GM19193 (cell line): ENCODE measurements around the gene HIPK3.

Experiments
- POLR2A ChIP-seq: IDR thresholded peaks from 4 replicates; pipeline ENCODE4 v1.6.1; 2011; ENCODE audit not compliant: insufficient read depth, insufficient read length; ENCODE audit errors: extremely low read depth

The HIPK3 gene

GRCh38 chr11:33273656-33274055, 16.5 kb downstream of the HIPK3 start:
- no peak for TF ChIP-seq POLR2A

- no peak for TF ChIP-seq POLR2A
Observed at GRCh38 chr11:33280411-33280810, 23.2 kb downstream of the HIPK3 start.

DNA sequence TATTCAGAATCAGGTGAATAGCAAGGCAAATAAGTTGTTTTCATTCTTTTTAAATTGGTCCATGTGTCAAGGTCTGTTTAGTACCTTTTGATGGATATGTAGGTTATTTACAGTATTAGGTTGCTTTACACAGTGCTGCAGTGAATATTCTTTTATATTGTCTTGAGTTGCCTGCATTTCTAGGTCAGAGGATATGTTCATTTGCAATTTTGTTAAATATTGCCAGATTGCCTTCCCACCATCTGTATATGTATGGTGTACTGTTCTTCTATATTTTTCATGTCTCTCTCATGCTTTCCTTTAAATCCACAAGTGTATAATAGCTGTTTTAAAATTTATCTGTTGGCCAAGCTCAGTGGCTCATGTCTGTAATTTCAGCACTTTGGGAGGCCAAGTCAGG, 24.6 kb downstream of the HIPK3 start:
- no peak for TF ChIP-seq POLR2A

DNA sequence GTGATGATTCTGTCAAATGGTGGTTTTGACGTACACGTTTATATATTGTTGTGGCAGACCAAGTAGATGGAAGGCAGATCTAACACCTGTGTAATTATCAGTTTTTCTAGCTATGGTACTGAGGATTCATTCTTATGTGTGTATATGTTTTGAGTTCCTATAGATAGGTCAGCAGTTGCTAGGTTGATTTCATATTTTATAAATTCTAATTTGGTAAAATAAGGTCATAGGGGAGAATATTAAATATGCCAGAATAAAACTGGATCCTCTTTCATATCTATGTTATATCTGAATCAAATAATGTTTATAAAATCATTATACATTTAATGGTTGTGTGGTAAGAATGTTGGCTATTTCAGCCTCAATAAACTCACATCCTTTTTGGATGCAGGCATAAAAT, 27.6 kb downstream of the HIPK3 start:
- no peak for TF ChIP-seq POLR2A

DNA sequence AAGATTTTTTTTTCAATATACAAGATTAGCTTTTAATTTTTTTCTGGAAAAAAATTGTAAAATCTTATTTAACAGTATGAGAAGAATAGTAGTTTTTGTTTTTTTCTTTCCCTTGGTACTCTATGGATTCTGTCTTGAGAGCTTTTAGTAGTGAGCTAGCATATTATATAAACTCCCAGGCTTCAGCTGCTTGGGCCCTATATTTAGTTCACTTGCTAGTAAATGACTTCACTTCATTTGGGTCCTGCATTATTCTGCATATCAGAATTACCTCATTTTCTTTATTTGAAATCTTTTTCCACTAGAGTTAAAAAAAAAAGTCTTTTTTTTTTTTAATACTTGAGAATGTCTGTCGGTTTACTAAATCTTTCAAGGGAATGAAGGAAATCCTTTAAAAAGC, 33.1 kb downstream of the HIPK3 start:
- no peak for TF ChIP-seq POLR2A

- TF ChIP-seq POLR2A = no peak
Observed at GRCh38 chr11:33291004-33291777, 34.0 kb downstream of the HIPK3 start.

DNA sequence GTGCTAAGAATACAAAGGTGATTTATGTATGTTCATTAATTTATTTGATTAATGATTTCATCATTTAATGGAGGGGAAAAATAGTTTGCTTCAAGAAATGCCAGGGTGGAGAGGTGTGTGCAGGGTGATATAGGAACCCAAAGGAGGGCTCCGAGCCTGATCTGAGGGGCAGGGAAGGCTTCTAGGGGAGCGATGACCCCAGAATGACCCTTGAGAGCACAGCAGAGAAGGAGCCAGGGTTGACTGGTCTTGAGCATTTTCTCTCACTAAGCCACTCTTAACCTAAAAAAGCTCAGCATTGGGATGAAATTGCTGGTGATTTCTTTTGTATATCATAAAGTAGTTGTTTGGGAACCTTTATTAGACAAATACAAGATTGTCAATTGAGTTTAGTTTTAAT, 35.1 kb downstream of the HIPK3 start:
- TF ChIP-seq POLR2A = no peak

DNA sequence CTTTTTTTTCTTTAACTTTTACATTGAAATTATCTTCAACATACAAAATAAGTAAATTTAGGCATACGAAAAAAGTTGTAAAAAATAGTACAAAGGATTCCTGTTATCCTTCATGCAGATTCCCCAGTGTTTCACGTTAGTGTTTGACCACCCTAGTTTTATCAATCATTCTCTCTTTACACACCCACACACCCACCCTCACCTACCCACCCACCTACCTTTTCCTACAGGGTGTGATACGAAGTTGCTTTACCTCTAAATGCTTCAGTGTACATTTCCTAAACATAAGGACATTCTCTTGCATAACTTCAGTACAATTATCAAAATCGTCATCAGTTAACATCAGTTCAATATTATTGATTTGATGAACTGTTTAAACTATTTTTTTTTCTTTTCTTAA, 37.0 kb downstream of the HIPK3 start:
- TF ChIP-seq POLR2A = no peak

DNA sequence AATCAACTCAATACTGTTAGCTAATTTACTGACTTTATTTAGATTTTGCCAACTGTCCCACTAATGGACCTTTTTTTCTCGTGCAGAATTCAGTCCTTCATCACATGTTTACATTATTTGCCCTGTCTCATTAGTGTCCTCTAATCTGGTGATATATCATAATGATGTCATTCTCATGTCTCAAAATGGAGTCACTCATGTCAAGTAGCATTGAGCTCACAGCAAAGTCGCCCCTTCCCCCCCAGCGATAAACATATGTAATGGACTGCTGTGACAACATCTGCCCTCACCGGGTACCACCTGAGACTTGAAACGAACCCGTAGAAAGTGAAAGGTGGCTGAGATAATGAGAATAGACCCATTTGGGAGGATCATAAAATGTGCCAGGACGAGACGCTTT, 37.6 kb downstream of the HIPK3 start:
- TF ChIP-seq POLR2A = no peak

DNA sequence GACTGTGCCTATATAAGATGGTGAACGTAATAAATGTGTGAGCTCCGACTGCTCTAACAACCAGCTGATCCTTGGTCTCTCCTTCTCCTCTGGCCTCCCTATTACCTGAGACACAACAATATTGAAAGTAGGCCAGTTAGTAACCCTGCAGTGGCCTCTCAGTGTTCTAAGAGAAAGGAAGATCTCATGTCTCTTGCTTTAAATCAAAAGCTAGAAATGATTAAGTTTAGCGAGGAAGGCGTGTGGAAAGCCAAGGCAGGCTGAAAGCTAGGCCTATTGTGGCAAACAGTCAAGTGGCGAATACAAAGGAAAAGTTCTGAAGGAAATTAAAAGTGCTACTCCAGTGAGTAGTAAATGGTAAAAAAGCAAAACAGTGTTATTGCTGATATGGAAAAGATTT, 39.5 kb downstream of the HIPK3 start:
- no peak for TF ChIP-seq POLR2A

- no peak for TF ChIP-seq POLR2A
Observed at GRCh38 chr11:33303541-33303940, 46.4 kb downstream of the HIPK3 start.

DNA sequence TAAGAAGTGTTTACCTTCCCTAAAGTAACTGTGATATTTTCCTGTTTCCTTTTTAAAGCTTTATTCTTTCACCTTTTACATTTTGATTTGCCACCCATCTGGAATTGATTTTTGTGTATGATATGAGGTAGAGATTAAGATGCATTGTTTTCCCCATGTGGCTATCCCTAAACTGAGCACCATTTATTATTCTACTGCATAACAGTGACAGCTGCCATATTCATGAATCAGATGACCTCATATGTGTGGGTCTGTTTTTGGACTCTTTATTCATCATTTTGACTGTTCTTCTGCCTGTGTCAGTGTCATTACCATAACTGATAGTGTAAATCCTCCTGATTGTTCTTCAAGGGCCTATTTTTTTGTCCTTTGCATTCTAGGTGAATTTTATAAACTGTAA, 50.8 kb downstream of the HIPK3 start:
- no peak for TF ChIP-seq POLR2A

GRCh38 chr11:33309118-33309517, 51.9 kb downstream of the HIPK3 start:
- no peak for TF ChIP-seq POLR2A

DNA sequence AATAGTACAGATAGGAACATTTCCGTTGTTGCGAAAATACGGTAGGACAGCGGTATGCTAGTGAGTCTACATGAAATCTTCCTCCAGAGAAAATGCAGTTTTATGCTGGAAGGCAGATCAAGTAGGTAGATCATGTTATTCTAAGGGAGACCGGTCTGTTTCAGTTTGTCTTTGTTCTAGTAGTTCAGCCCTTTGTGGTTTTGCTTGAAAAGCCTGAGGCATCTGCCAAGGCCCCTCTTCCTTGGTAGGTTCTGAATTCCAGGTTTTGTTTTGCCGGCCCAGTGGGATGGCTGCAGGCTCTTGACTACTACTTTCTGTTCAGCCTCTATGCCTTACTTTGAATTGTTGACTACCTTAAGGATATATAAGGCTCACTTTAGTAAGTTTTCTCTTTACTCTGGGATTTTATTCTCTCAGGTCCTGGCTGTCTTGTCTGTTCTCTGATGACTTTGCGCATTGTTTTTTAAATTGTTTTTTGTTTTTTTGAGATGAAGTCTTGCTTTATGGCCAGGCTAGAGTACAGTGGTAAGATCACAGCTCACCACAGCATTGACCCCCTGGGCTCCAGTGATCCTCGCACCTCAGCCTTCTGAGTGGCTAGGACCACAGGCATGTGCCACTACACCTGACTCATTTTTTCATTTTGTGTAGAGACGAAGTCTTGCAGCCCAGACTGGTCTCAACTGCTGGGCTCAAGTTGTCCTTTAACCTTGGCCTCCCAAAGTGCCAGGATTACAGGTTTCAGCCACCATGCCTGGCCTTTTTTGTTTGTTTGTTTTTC, 53.7 kb downstream of the HIPK3 start:
- no peak for TF ChIP-seq POLR2A

DNA sequence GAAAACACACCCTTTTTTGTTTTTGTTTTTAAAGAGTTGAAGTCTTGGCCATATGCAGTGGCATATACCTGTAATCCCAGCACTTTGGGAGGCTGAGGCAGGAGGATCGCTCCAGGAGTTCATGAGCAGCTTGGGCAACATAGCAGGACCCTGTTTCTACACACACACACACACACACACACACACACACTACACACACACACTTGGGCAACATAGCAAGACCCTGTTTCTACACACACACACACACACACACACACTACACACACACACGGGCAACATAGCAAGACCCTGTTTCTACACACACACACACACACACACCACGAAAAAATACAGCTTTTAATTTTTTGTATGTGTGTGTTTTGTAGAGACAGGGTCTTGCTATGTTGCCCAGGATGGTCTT, 54.5 kb downstream of the HIPK3 start:
- TF ChIP-seq POLR2A = no peak

GRCh38 chr11:33315822-33316221, 58.6 kb downstream of the HIPK3 start:
- TF ChIP-seq POLR2A = no peak
